NCI-H1048 (cell line): ENCODE data around the gene BTBD10.

ENCODE experiments used
- DNase-seq: peaks from one replicate; lab custom pipeline; 2025; lab: John Stamatoyannopoulos, UW

Gene BTBD10

GRCh38 chr11:13338427-13339069 is 124.5 kb downstream of the BTBD10 start:
- no peak for DNase-seq

DNA sequence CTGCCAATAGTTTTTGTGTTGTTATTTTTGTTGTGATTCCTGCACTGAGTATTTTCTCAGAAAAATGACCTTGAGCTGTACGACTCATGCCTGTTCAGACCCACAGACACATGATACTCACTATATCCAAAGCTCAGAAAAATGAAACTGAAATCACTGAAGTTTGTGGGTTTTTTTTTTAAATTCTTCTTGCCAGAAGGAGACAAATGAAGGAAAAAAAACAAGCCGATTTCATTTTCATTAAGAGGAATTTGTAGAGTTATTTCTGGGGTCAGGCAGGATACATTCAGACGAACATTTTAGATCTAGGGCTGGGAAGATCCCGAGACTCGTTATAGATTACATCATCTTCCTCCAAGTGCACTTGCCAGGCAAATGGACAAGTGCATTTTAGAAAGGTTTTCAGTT is 125.0 kb downstream of the BTBD10 start:
- DNase-seq, result no peak
